HepG2 (cell line): ENCODE results near the gene CNGA1. TPM values are rescaled to one million over a fixed set of nuclear protein-coding genes. Genes with fewer than 3 reads are reported as not detected.
A peak's percentile ranks its signal among the peaks of the same experiment; 100 is the strongest.

ENCODE experiments used
- EP300 ChIP-seq, 3 experiments: sonication (generic) in 1 of 3; formaldehyde crosslinking in 1 of 3; IDR thresholded peaks; 2 replicates each; pipeline versions ENCODE4 v1.5.1 to v1.6.1; 2011 to 2020; ENCODE audit warnings: low read depth in 2 of 3, low read length in 2 of 3, borderline replicate concordance in 1 of 3, improper control_type of control experiment in 1 of 3, mild to moderate bottlenecking in 1 of 3, missing genetic modification reagents in 1 of 3, moderate library complexity in 1 of 3
- ESRRA ChIP-seq: sonication (generic); formaldehyde crosslinking; IDR thresholded peaks from 2 replicates; pipeline ENCODE4 v1.5.1; 2020; ENCODE audit warnings: mild to moderate bottlenecking, low read depth, missing genetic modification reagents
- KDM2A ChIP-seq: sonication (generic); formaldehyde crosslinking; IDR thresholded peaks from 2 replicates; pipeline ENCODE4 v1.4.0; 2020; ENCODE audit warnings: low read depth, missing genetic modification reagents, borderline replicate concordance
- MBD4 ChIP-seq: IDR thresholded peaks from 2 replicates; pipeline ENCODE4 v1.6.1; 2012; ENCODE audit warnings: low read length, inconsistent platforms, borderline replicate concordance
- NFYB ChIP-seq: sonication (generic); formaldehyde crosslinking; IDR thresholded peaks from 2 replicates; pipeline ENCODE4 v1.4.0; 2020; ENCODE audit warnings: missing genetic modification reagents
- NR2F1 ChIP-seq, 2 experiments: fragments of 450-650 bp in 1 of 2; formaldehyde crosslinking in 1 of 2; IDR thresholded peaks; 2 replicates each; pipeline versions ENCODE4 v1.5.0 to v1.6.1; 2016 to 2020; ENCODE audit warnings: mild to moderate bottlenecking in 1 of 2, missing compliant biosample characterization in 1 of 2, missing genetic modification reagents in 1 of 2, moderate library complexity in 1 of 2
- POLR2AphosphoS2 ChIP-seq: IDR thresholded peaks from 2 replicates; pipeline ENCODE4 v1.6.1; 2011; ENCODE audit warnings: low read depth, low read length, improper control_type of control experiment
- SOX5 ChIP-seq: IDR thresholded peaks from 2 replicates; pipeline ENCODE4 v1.6.1; 2016; ENCODE audit warnings: borderline replicate concordance
- TRAFD1 ChIP-seq: sonication (generic); formaldehyde crosslinking; IDR thresholded peaks from 2 replicates; pipeline ENCODE4 v1.5.1; 2020; ENCODE audit warnings: missing genetic modification reagents, mild to moderate bottlenecking, borderline replicate concordance
- XRCC5 ChIP-seq: fragments of 200-400 bp; formaldehyde crosslinking; optimal IDR thresholded peaks from 2 replicates; pipeline ENCODE3; 2017; ENCODE audit warnings: mild to moderate bottlenecking, low read length
- ZBED4 ChIP-seq: sonication (generic); formaldehyde crosslinking; IDR thresholded peaks from 2 replicates; pipeline ENCODE4 v1.4.0; 2020; ENCODE audit warnings: missing genetic modification reagents, borderline replicate concordance
- ZFP37 ChIP-seq: sonication (generic); formaldehyde crosslinking; IDR thresholded peaks from 2 replicates; pipeline ENCODE4 v1.4.0; 2020; ENCODE audit warnings: missing genetic modification reagents, borderline replicate concordance
- ZNF10 ChIP-seq: sonication (generic); formaldehyde crosslinking; IDR thresholded peaks from 2 replicates; pipeline ENCODE4 v1.4.0; 2020; ENCODE audit warnings: mild to moderate bottlenecking, low read depth, missing genetic modification reagents, borderline replicate concordance
- ZNF12 ChIP-seq: sonication (generic); formaldehyde crosslinking; IDR thresholded peaks from 2 replicates; pipeline ENCODE4 v1.5.0; 2020; ENCODE audit warnings: missing genetic modification reagents
- ZNF121 ChIP-seq: sonication (generic); formaldehyde crosslinking; IDR thresholded peaks from 2 replicates; pipeline ENCODE4 v1.5.0; 2020; ENCODE audit warnings: mild to moderate bottlenecking, missing genetic modification reagents
- ZNF232 ChIP-seq: sonication (generic); formaldehyde crosslinking; IDR thresholded peaks from 2 replicates; pipeline ENCODE4 v1.4.0; 2020; ENCODE audit warnings: missing genetic modification reagents, borderline replicate concordance
- ZNF562 ChIP-seq: sonication (generic); formaldehyde crosslinking; IDR thresholded peaks from 2 replicates; pipeline ENCODE4 v1.8.0; 2022; ENCODE audit warnings: missing genetic modification reagents, borderline replicate concordance
- polyA plus RNA-seq, 8 experiments: library from polyadenylated mRNA; depleted of rRNA in 3 of 8; stranded (reverse) in 7 of 8; unstranded in 1 of 8; fragments of >200 nt; fragmentation: Illumina TruSeq in 4 of 8; extraction: Trizol in 4 of 8; gene quantifications; 2 replicates each; pipeline versions ENCODE4 v1.2.1 to v1.2.3, GENCODE V29; 2011 to 2016; ENCODE audit warnings: low read depth in 4 of 8, missing spikeins in 1 of 8, mixed read lengths in 1 of 8; ENCODE audit not compliant: insufficient read depth in 1 of 8
- total RNA-seq, 5 experiments: library from RNA; depleted of rRNA; stranded (reverse); fragments of >200 nt; fragmentation: Illumina TruSeq; extraction: Trizol; gene quantifications; 2 replicates each; pipeline ENCODE4 v1.2.3, GENCODE V29; 2016; ENCODE audit warnings: low read depth in 1 of 5

CNGA1 gene
- total and polyA plus RNA-seq, 2 of the 13 experiments (the other 11 are each of a cell fraction or from before 2014, with no cell fraction given) = 0.22 to 0.40 TPM

GRCh38 chr4:48016141-48017107, at the start of gene CNGA1, which contains the start of gene NIPAL1 (continued):
- no peak for TF ChIP-seq ZBED4 (CRISPR knock-in tag)
- TF ChIP-seq XRCC5 = peak; percentile 86
- TF ChIP-seq POLR2AphosphoS2 = no peak
- TF ChIP-seq ZNF562 (CRISPR knock-in tag) = no peak
- no peak for TF ChIP-seq ZFP37
- TF ChIP-seq SOX5 (CRISPR knock-in tag) = peak; percentile 11; the same call in 1 of the 2 replicates
- TF ChIP-seq EP300 (IDR thresholded peaks at IDR 0.05; ENCODE audit: low read depth in 2 of 2, low read length in 2 of 2) = 0 out of 4 replicates have a peak, but pooled peaks of 1 of the 2 experiments have one; percentile 15
- no peak for TF ChIP-seq EP300 (CRISPR knock-in tag; IDR thresholded peaks at IDR 0.05; ENCODE audit: borderline replicate concordance)
- TF ChIP-seq ZNF10 (CRISPR knock-in tag) = no peak
- no peak for TF ChIP-seq ZNF232 (CRISPR knock-in tag)
- no peak for TF ChIP-seq MBD4
- no peak for TF ChIP-seq TRAFD1 (CRISPR knock-in tag)
- TF ChIP-seq ZNF121 (CRISPR knock-in tag) = no peak
- no peak for TF ChIP-seq KDM2A
- no peak; the same call in 1 of the 2 replicates for TF ChIP-seq ZNF12 (CRISPR knock-in tag)
- peak; percentile 66 for TF ChIP-seq NFYB (CRISPR knock-in tag)
- TF ChIP-seq ESRRA (CRISPR knock-in tag) = no peak
- no peak for TF ChIP-seq NR2F1 (CRISPR knock-in tag; IDR thresholded peaks at IDR 0.05)
